K562 (cell line): Measurements from ENCODE around the gene TUBB2A. TPM values are rescaled to one million over a fixed set of nuclear protein-coding genes. Genes with fewer than 3 reads are reported as not detected.

Experiments used
- CHCHD3 ChIP-seq: fragments of 250-450 bp; sonication (Bioruptor Pico); IDR thresholded peaks from 2 replicates; pipeline ENCODE4 v2.1.2; 2022; ENCODE audit warnings: mild to moderate bottlenecking
- CSDE1 ChIP-seq, 2 experiments: fragments of 450-650 bp; IDR thresholded peaks; 2 replicates each; pipeline ENCODE4 v1.6.1; 2016; ENCODE audit warnings: mild to moderate bottlenecking in 1 of 2
- GABPA ChIP-seq: fragments of 200-800 bp; sonication (Bioruptor generic); conservative IDR thresholded peaks from 2 replicates; pipeline ENCODE4 v1.6.1; 2016; ENCODE audit warnings: low read depth, missing genetic modification characterization, missing compliant biosample characterization
- JUND ChIP-seq, 2 experiments: IDR thresholded peaks; 2 replicates in 1 of 2; 3 replicates in 1 of 2; pipeline ENCODE4 v1.6.1; 2011; ENCODE audit warnings: borderline replicate concordance in 2 of 2, low read depth in 2 of 2, low read length in 2 of 2, improper control_type of control experiment in 1 of 2, missing biosample characterization in 1 of 2, missing genetic modification characterization in 1 of 2, missing genetic modification reagents in 1 of 2
- NRF1 ChIP-seq, 2 experiments: fragments of 450-650 bp; IDR thresholded peaks in 1 of 2; conservative IDR thresholded peaks in 1 of 2; 2 replicates each; pipeline ENCODE4 v1.6.1; 2014; ENCODE audit warnings: mild to moderate bottlenecking in 2 of 2
- PHTF2 ChIP-seq: fragments of 250-450 bp; sonication (Bioruptor Pico); IDR thresholded peaks from 2 replicates; pipeline ENCODE4 v1.5.0; 2021; ENCODE audit warnings: mild to moderate bottlenecking
- PML ChIP-seq: IDR thresholded peaks from 2 replicates; pipeline ENCODE4 v1.6.1; 2012; ENCODE audit warnings: low read length, inconsistent platforms
- SIN3A ChIP-seq, 2 experiments: fragments of 150-350 bp in 1 of 2; IDR thresholded peaks; 2 replicates each; pipeline ENCODE4 v1.6.1; 2011 to 2016; ENCODE audit warnings: borderline replicate concordance in 2 of 2, low read depth in 2 of 2, low read length in 2 of 2, mild to moderate bottlenecking in 2 of 2, moderate library complexity in 2 of 2; ENCODE audit not compliant: control insufficient read depth in 1 of 2
- TARDBP ChIP-seq: fragments of 450-650 bp; IDR thresholded peaks from 2 replicates; pipeline ENCODE4 v1.6.1; 2016
- ZKSCAN3 ChIP-seq: fragments of 250-450 bp; sonication (Bioruptor Pico); IDR thresholded peaks from 2 replicates; pipeline ENCODE4 v1.4.0; 2020
- polyA plus RNA-seq, 8 experiments: library from polyadenylated mRNA; depleted of rRNA in 4 of 8; stranded (reverse) in 5 of 8; unstranded in 3 of 8; fragments of >200 nt; fragmentation: Nextera tagmentation in 2 of 8; fragmentation: Illumina TruSeq in 1 of 8; extraction: Ambion mirVana in 2 of 8; extraction: Trizol in 1 of 8; gene quantifications; 2 replicates each; pipeline versions ENCODE4 v1.2.1 to v1.2.3, GENCODE V29; 2011 to 2014; ENCODE audit warnings: inconsistent platforms in 1 of 8, missing spikeins in 1 of 8
- total RNA-seq, 7 experiments: library from RNA; depleted of rRNA in 6 of 7; stranded (reverse); fragments of >200 nt in 6 of 7; fragmentation: Illumina TruSeq in 2 of 7; extraction: Trizol in 2 of 7; gene quantifications; 2 replicates each; pipeline versions ENCODE4 v1.2.1 to v1.2.3, GENCODE V29; 2011 to 2021; ENCODE audit warnings: low replicate concordance in 1 of 7
- TF ChIP-seq, protein P1 (sequence below): fragments of 250-450 bp; sonication (Bioruptor Pico); IDR thresholded peaks from 2 replicates; pipeline ENCODE4 v1.4.0; 2020
- TF ChIP-seq, protein P2 (sequence below), 2 experiments: fragments of 150-350 bp in 1 of 2; IDR thresholded peaks; 2 replicates each; pipeline ENCODE4 v1.6.1; 2012 to 2016; ENCODE audit warnings: low read depth in 2 of 2, low read length in 2 of 2, mild to moderate bottlenecking in 1 of 2, moderate library complexity in 1 of 2
- TF ChIP-seq, protein P3 (sequence below): IDR thresholded peaks from 3 replicates; pipeline ENCODE4 v1.6.1; 2011; ENCODE audit warnings: borderline replicate concordance, mild to moderate bottlenecking, moderate library complexity; ENCODE audit not compliant: insufficient read length; ENCODE audit errors: extremely low read depth

The TUBB2A gene
- total and polyA plus RNA-seq, 9 of the 15 experiments (the other 6 are each of a cell fraction or from before 2014, with no cell fraction given), result 3.6 to 92.1 (median 45.6) TPM

DNA sequence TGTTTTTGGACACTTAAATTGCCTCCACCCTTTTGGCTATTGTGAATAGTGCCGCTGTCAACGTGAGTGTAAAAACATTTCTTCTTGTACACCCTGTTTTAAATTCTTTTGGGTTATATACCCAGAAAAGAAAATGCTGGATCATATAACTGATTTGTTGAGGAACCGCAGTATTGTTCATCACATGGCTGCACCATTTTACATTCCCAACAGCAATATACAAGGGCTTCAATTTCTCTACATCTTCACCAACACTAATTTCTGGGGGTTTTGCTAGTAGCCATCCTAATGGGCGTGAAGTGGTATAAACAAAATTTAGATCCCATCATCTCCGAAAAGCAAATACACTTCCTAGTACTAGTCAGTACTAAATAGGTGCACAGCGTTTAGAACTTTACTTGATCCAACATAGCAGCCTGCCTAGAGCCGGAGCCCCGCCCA, 39.4 kb downstream of the TUBB2A start (continued):
- TF ChIP-seq, protein P1, sequence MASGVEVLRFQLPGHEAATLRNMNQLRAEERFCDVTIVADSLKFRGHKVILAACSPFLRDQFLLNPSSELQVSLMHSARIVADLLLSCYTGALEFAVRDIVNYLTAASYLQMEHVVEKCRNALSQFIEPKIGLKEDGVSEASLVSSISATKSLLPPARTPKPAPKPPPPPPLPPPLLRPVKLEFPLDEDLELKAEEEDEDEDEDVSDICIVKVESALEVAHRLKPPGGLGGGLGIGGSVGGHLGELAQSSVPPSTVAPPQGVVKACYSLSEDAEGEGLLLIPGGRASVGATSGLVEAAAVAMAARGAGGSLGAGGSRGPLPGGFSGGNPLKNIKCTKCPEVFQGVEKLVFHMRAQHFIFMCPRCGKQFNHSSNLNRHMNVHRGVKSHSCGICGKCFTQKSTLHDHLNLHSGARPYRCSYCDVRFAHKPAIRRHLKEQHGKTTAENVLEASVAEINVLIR (CRISPR knock-in tag), result no peak
- TF ChIP-seq, protein P2, sequence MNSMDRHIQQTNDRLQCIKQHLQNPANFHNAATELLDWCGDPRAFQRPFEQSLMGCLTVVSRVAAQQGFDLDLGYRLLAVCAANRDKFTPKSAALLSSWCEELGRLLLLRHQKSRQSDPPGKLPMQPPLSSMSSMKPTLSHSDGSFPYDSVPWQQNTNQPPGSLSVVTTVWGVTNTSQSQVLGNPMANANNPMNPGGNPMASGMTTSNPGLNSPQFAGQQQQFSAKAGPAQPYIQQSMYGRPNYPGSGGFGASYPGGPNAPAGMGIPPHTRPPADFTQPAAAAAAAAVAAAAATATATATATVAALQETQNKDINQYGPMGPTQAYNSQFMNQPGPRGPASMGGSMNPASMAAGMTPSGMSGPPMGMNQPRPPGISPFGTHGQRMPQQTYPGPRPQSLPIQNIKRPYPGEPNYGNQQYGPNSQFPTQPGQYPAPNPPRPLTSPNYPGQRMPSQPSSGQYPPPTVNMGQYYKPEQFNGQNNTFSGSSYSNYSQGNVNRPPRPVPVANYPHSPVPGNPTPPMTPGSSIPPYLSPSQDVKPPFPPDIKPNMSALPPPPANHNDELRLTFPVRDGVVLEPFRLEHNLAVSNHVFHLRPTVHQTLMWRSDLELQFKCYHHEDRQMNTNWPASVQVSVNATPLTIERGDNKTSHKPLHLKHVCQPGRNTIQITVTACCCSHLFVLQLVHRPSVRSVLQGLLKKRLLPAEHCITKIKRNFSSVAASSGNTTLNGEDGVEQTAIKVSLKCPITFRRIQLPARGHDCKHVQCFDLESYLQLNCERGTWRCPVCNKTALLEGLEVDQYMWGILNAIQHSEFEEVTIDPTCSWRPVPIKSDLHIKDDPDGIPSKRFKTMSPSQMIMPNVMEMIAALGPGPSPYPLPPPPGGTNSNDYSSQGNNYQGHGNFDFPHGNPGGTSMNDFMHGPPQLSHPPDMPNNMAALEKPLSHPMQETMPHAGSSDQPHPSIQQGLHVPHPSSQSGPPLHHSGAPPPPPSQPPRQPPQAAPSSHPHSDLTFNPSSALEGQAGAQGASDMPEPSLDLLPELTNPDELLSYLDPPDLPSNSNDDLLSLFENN (IDR thresholded peaks at IDR 0.05; ENCODE audit: low read depth in 2 of 2, low read length in 2 of 2), result peak in 1 of 2 experiments; percentile 75; a peak in 1 of 4 replicates
- TF ChIP-seq TARDBP (0 out of 2 replicates have a peak, but pooled peaks have one; percentile 39), JUND (IDR thresholded peaks at IDR 0.05; ENCODE audit: borderline replicate concordance, low read depth, low read length) (no peak), JUND (tag; IDR thresholded peaks at IDR 0.05; ENCODE audit: borderline replicate concordance, low read depth, low read length) (0 out of 3 replicates have a peak, but pooled peaks have one; percentile 9), ZKSCAN3 (no peak), SIN3A (IDR thresholded peaks at IDR 0.05; ENCODE audit: borderline replicate concordance in 2 of 2, control insufficient read depth in 1 of 2, low read depth in 2 of 2, low read length in 2 of 2) (peak in 1 of 2 experiments; percentile 59; a peak in 1 of 4 replicates), CHCHD3 (peak; percentile 77; the same call in 1 of the 2 replicates), NRF1 (conservative IDR thresholded peaks at IDR 0.05 in 1 of 2, IDR thresholded peaks at IDR 0.05 in 1 of 2) (no peak), PHTF2 (no peak), PML (peak; percentile 83), CSDE1 (IDR thresholded peaks at IDR 0.05) (peak in 1 of 2 experiments; percentile 65; a peak in 2 of 4 replicates), GABPA (tag) (0 out of 2 replicates have a peak, but pooled peaks have one; percentile 16)
- TF ChIP-seq, protein P3, sequence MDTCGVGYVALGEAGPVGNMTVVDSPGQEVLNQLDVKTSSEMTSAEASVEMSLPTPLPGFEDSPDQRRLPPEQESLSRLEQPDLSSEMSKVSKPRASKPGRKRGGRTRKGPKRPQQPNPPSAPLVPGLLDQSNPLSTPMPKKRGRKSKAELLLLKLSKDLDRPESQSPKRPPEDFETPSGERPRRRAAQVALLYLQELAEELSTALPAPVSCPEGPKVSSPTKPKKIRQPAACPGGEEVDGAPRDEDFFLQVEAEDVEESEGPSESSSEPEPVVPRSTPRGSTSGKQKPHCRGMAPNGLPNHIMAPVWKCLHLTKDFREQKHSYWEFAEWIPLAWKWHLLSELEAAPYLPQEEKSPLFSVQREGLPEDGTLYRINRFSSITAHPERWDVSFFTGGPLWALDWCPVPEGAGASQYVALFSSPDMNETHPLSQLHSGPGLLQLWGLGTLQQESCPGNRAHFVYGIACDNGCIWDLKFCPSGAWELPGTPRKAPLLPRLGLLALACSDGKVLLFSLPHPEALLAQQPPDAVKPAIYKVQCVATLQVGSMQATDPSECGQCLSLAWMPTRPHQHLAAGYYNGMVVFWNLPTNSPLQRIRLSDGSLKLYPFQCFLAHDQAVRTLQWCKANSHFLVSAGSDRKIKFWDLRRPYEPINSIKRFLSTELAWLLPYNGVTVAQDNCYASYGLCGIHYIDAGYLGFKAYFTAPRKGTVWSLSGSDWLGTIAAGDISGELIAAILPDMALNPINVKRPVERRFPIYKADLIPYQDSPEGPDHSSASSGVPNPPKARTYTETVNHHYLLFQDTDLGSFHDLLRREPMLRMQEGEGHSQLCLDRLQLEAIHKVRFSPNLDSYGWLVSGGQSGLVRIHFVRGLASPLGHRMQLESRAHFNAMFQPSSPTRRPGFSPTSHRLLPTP, result no peak
